Immature natural killer cell (primary cell): ENCODE results near the gene KLHL14. TPM values are rescaled to one million over a fixed set of nuclear protein-coding genes. Genes with fewer than 3 reads are reported as not detected.

Experiments used
- DNase-seq, 3 donors: peaks; one replicate each; pipeline ENCODE4 v3.0.0; 2022; ENCODE audit warnings: mixed read lengths in 1 of 3
- H3K27ac Mint-ChIP-seq, 6 donors: one replicate each; pipeline ENCODE4 v1.8.0; 2020; ENCODE audit warnings: mixed read lengths in 6 of 6, mild to moderate bottlenecking in 5 of 6, inconsistent platforms in 4 of 6, moderate library complexity in 3 of 6
- H3K27me3 Mint-ChIP-seq, 3 donors: one replicate each; pipeline ENCODE4 v1.8.0; 2020 to 2021; ENCODE audit warnings: low read depth in 3 of 3, mild to moderate bottlenecking in 3 of 3, mixed read lengths in 3 of 3, moderate library complexity in 3 of 3, inconsistent platforms in 1 of 3
- H3K36me3 Mint-ChIP-seq, 3 donors: one replicate each; pipeline ENCODE4 v1.8.0; 2020; ENCODE audit warnings: mixed read lengths in 3 of 3, inconsistent platforms in 2 of 3, mild to moderate bottlenecking in 2 of 3
- H3K4me1 Mint-ChIP-seq, 2 donors: one replicate each; pipeline ENCODE4 v1.8.0; 2020; ENCODE audit warnings: inconsistent platforms in 2 of 2, mild to moderate bottlenecking in 2 of 2, mixed read lengths in 2 of 2, moderate library complexity in 1 of 2
- H3K4me3 Mint-ChIP-seq, 5 donors: one replicate each; pipeline ENCODE4 v1.8.0; 2020; ENCODE audit warnings: mild to moderate bottlenecking in 5 of 5, mixed read lengths in 5 of 5, inconsistent platforms in 3 of 5, moderate library complexity in 3 of 5
- H3K9me3 Mint-ChIP-seq, 6 donors: one replicate each; pipeline ENCODE4 v1.8.0; 2020; ENCODE audit warnings: mild to moderate bottlenecking in 6 of 6, mixed read lengths in 6 of 6, inconsistent platforms in 4 of 6, moderate library complexity in 3 of 6
- polyA plus RNA-seq, 3 donors: library from polyadenylated mRNA; unstranded; fragments of 300-500 nt; fragmentation: Illumina TruSeq; gene quantifications; one replicate each; pipeline ENCODE4 v1.2.3, GENCODE V29; 2021

The KLHL14 gene
- polyA plus RNA-seq, 3 donors from 2014 or later, result 0.07 TPM; not detected in 2

GRCh38 chr18:32763293-32763692 is 9.5 kb downstream of the KLHL14 start:
- peaks cover 0 to 3% (median 0%) of the 10 kb centered on the region in 3 donors for H3K36me3 Mint-ChIP-seq
- DNase-seq, result no peak
- no peaks in the 10 kb centered on the region for H3K4me1 Mint-ChIP-seq
- peaks cover 0 to 7% (median 1%) of the 10 kb centered on the region in 6 donors for H3K9me3 Mint-ChIP-seq
- no peak overlapping the region for H3K27ac Mint-ChIP-seq
- H3K27me3 Mint-ChIP-seq, result peaks cover 0 to 2% (median 0%) of the 10 kb centered on the region in 3 donors
- no peak overlapping the region for H3K4me3 Mint-ChIP-seq

DNA sequence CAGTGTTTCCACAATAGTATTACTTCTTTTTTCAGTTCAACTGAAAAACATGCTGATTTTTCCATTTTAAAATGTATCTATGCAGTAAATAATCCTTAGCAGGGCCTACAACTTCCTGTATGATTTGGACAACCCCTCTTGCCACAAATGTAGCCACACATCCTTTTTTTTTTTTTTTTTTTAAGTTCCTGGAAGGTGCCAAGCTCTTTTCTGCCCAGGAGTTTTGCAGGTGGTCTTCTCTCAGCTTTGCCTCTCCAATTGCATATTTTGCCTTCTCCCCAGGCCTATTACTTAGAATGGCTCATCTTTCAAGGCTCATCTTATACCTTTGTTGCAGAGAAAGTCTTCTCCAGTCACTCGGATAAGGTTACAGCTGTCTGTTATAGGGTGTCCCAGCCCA is 11.6 kb downstream of the KLHL14 start:
- DNase-seq, result no peak
- no peak overlapping the region for H3K4me3 Mint-ChIP-seq
- H3K27me3 Mint-ChIP-seq, result peaks cover 0 to 2% (median 0%) of the 10 kb centered on the region in 3 donors
- peaks cover 0 to 3% (median 0%) of the 10 kb centered on the region in 3 donors for H3K36me3 Mint-ChIP-seq
- H3K9me3 Mint-ChIP-seq, result peaks cover 0 to 7% (median under 1%) of the 10 kb centered on the region in 6 donors
- no peak overlapping the region for H3K27ac Mint-ChIP-seq
- H3K4me1 Mint-ChIP-seq, result no peaks in the 10 kb centered on the region

DNA sequence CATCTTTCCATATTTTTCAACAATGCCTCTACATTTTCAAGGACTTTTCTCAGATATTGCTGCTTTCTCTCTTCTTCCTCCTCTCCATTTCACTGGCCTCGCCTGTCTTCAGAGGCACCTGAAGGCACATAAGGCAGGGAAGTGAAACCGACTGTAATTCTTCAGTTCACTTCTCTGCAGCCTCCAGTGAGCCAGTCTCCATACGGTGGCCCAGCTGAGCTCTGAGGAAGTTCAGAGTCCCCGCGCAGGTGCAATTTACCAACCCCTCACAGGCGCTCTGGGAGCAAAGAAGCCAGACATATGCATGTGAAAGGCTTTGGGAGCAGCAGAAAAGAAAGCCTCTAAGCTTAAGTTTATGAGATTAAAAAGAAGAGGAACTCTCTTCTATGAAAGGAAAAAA is 12.4 kb downstream of the KLHL14 start:
- peaks cover 0 to 4% (median 2%) of the 10 kb centered on the region in 3 donors for H3K27me3 Mint-ChIP-seq
- H3K9me3 Mint-ChIP-seq, result peaks cover 0 to 7% (median 1%) of the 10 kb centered on the region in 6 donors
- peaks cover 0 to 3% (median 0%) of the 10 kb centered on the region in 3 donors for H3K36me3 Mint-ChIP-seq
- no peaks in the 10 kb centered on the region for H3K4me1 Mint-ChIP-seq
- no peak overlapping the region for H3K4me3 Mint-ChIP-seq
- DNase-seq, result no peak
- H3K27ac Mint-ChIP-seq, result no peak overlapping the region

GRCh38 chr18:32759611-32760167 is 13.1 kb downstream of the KLHL14 start:
- H3K27me3 Mint-ChIP-seq, result peaks cover 0 to 4% (median 2%) of the 10 kb centered on the region in 3 donors
- no peaks in the 10 kb centered on the region for H3K4me1 Mint-ChIP-seq
- no peak overlapping the region for H3K4me3 Mint-ChIP-seq
- no peak overlapping the region for H3K27ac Mint-ChIP-seq
- H3K9me3 Mint-ChIP-seq, result peaks cover 0 to 7% (median 1%) of the 10 kb centered on the region in 6 donors
- peaks cover 0 to 3% (median 0%) of the 10 kb centered on the region in 3 donors for H3K36me3 Mint-ChIP-seq
- DNase-seq, result no peak

DNA sequence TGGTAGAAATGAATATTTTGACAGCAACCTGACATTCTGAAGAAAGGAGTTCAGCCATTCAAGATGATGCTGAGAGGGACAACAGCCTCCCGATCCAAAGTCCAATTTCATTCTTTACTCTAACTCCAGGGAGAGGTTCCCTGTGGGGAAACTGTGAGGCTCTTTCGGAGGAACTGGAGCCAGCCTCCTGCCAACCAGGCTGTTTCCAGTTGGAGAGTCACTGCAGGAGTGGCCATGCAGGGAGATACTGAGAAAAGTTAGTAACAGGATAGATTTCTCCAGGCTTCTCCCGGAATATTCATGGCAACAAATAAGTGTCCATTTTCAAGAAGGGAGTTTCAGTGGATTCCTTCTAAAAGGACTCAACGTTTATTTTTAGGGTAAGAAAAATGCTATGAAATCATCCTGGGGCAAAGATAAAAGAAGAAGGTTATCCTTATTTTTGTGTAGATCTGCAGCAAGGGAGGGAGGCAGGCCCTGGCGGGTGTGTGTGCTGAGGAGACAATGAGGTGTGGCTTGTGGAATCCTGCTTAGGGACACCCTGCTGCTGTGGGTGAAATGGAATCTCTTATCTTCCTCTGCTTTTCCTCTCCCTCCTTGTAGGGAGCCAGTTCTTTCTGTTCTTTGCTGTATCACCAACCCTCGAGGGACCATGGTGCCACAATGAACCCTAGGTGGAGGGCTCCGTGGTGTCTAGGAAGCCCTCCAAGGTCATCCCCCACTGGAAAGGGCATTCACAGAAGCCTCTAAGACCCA is 18.1 kb downstream of the KLHL14 start:
- H3K9me3 Mint-ChIP-seq, result peaks cover 0 to 4% (median under 1%) of the 10 kb centered on the region in 6 donors
- H3K36me3 Mint-ChIP-seq, result no peaks in the 10 kb centered on the region
- no peaks in the 10 kb centered on the region for H3K4me1 Mint-ChIP-seq
- peaks cover 2 to 7% (median 4%) of the 10 kb centered on the region in 3 donors for H3K27me3 Mint-ChIP-seq
- no peak overlapping the region for H3K4me3 Mint-ChIP-seq
- DNase-seq, result no peak
- H3K27ac Mint-ChIP-seq, result no peak overlapping the region

- no peak for DNase-seq
- H3K27me3 Mint-ChIP-seq, result peaks cover 2 to 7% (median 4%) of the 10 kb centered on the region in 3 donors
- H3K4me1 Mint-ChIP-seq, result no peaks in the 10 kb centered on the region
- H3K4me3 Mint-ChIP-seq, result no peak overlapping the region
- no peak overlapping the region for H3K27ac Mint-ChIP-seq
- no peaks in the 10 kb centered on the region for H3K36me3 Mint-ChIP-seq
- peaks cover 0 to 4% (median 2%) of the 10 kb centered on the region in 6 donors for H3K9me3 Mint-ChIP-seq
Measured at GRCh38 chr18:32753656-32754260, 19.1 kb downstream of the KLHL14 start.

- H3K4me3 Mint-ChIP-seq, result no peak overlapping the region
- peaks cover 0 to 3% (median under 1%) of the 10 kb centered on the region in 6 donors for H3K9me3 Mint-ChIP-seq
- H3K27ac Mint-ChIP-seq, result no peak overlapping the region
- no peak for DNase-seq
- no peaks in the 10 kb centered on the region for H3K36me3 Mint-ChIP-seq
- no peaks in the 10 kb centered on the region for H3K4me1 Mint-ChIP-seq
- H3K27me3 Mint-ChIP-seq, result peaks cover 0 to 7% (median 0%) of the 10 kb centered on the region in 3 donors
Measured at GRCh38 chr18:32750328-32750727, 22.5 kb downstream of the KLHL14 start.

- no peak overlapping the region for H3K27ac Mint-ChIP-seq
- H3K9me3 Mint-ChIP-seq, result peaks cover 0 to 3% (median under 1%) of the 10 kb centered on the region in 6 donors
- no peaks in the 10 kb centered on the region for H3K36me3 Mint-ChIP-seq
- DNase-seq, result no peak
- peaks cover 0 to 7% (median 0%) of the 10 kb centered on the region in 3 donors for H3K27me3 Mint-ChIP-seq
- no peaks in the 10 kb centered on the region for H3K4me1 Mint-ChIP-seq
- no peak overlapping the region for H3K4me3 Mint-ChIP-seq
Measured at GRCh38 chr18:32749809-32750208, 23.0 kb downstream of the KLHL14 start.

DNA sequence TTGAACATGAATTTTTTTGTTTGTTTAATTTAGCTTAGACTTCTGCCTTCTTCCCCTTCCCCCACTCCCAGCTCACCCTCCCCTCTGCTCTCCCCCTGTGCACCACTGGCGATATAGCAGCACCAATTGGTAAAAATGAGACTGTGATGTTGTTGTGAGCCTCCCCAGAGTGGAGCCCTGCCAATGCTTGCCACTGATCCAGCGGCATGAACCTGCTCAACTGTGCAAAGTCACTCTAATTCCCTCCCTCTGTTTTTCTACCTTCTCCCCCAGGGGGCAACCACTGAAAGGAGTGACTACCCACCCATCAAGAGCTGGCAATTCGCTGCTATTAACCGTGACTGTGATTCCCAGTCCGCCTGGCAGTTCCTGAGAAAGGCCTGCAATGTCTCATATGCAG is 30.2 kb downstream of the KLHL14 start:
- no peak for DNase-seq
- Mint-ChIP-seq H3K9me3 (peaks cover 0 to 5% (median under 1%) of the 10 kb centered on the region in 6 donors), H3K36me3 (no peaks in the 10 kb centered on the region), H3K27me3 (peaks cover 0 to 2% (median 0%) of the 10 kb centered on the region in 3 donors), H3K27ac (no peak overlapping the region), H3K4me3 (no peak overlapping the region), H3K4me1 (no peaks in the 10 kb centered on the region)

DNA sequence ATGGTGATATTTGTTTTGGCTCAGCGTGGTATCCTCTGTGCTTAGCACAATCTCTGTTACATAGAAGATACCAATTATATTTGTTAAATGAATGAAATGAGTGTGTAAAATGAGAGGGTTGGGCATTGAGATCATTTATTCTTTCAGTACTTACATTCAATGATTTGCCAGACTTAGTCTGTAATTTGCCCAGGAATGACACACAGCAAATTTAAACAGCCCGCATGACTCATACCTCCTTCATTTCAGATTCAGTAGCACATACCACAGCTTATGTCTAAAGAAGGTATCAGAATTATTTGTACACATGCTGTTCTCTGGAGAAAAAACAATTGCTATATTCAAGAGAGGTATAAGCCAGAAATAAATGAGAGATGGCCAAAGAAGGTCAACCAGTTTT is 37.0 kb downstream of the KLHL14 start:
- no peak overlapping the region for H3K4me3 Mint-ChIP-seq
- H3K27ac Mint-ChIP-seq, result no peak overlapping the region
- peaks cover 0 to 12% (median 2%) of the 10 kb centered on the region in 6 donors for H3K9me3 Mint-ChIP-seq
- no peaks in the 10 kb centered on the region for H3K36me3 Mint-ChIP-seq
- no peaks in the 10 kb centered on the region for H3K27me3 Mint-ChIP-seq
- H3K4me1 Mint-ChIP-seq, result peaks cover 3 to 5% of the 10 kb centered on the region in 2 donors
- DNase-seq, result no peak

DNA sequence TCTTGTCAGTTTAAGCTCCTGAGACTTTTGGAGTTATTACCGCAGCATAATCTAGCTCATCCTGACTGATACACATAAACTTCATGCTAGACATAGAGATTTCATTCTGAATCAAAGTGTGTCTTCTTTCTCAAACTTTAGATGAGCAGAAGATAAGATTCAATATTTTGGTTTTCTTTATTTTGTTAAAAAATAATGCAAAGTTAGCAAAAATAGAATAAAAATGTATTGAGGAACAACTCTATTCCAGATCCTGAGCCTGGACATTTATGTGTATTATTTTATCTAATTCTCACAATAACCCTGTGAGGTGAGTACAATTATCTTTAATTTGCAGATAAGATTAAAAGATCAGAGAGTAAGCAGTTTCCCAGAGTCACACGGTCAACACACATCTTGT is 38.4 kb downstream of the KLHL14 start:
- no peak for DNase-seq
- no peak overlapping the region for H3K4me3 Mint-ChIP-seq
- H3K27ac Mint-ChIP-seq, result no peak overlapping the region
- H3K9me3 Mint-ChIP-seq, result peaks cover 0 to 12% (median 2%) of the 10 kb centered on the region in 6 donors
- peaks cover 6 to 12% of the 10 kb centered on the region in 2 donors for H3K4me1 Mint-ChIP-seq
- H3K36me3 Mint-ChIP-seq, result no peaks in the 10 kb centered on the region
- no peaks in the 10 kb centered on the region for H3K27me3 Mint-ChIP-seq

- H3K4me3 Mint-ChIP-seq, result no peak overlapping the region
- peaks cover 6 to 12% of the 10 kb centered on the region in 2 donors for H3K4me1 Mint-ChIP-seq
- H3K36me3 Mint-ChIP-seq, result no peaks in the 10 kb centered on the region
- H3K9me3 Mint-ChIP-seq, result peaks cover 0 to 12% (median 2%) of the 10 kb centered on the region in 6 donors
- no peak for DNase-seq
- no peak overlapping the region for H3K27ac Mint-ChIP-seq
- no peaks in the 10 kb centered on the region for H3K27me3 Mint-ChIP-seq
Measured at GRCh38 chr18:32732165-32732564, 40.7 kb downstream of the KLHL14 start.

DNA sequence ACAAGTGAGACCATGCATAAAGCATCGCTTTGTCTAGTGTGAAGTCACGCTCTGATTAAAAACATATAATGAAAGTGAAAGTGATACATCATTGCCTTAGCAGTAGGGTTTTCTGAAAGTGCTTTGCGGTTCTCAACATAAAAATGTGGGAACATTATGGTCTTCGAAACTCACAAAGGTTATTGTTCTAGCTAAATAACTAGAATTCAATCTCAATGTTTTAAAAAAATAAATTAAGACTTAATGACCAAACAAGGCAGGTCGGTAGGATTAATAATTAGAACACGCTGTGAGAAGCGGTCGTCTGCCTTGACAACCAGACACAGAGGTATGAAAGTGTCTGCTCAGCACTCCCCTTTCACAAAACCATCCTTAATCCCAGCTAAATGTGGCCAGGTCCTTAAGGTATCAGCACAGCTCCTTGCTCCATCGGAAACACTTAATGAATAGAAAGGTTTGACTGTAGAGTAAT is 42.2 kb downstream of the KLHL14 start:
- H3K27me3 Mint-ChIP-seq, result no peaks in the 10 kb centered on the region
- peak overlapping the region; percentile 27 to 58 (median 42) for H3K4me3 Mint-ChIP-seq
- DNase-seq, result peak in 1 of 3 donors; percentile 0
- H3K9me3 Mint-ChIP-seq, result peaks cover 0 to 12% (median 2%) of the 10 kb centered on the region in 6 donors
- peaks cover 6 to 12% of the 10 kb centered on the region in 2 donors for H3K4me1 Mint-ChIP-seq
- H3K36me3 Mint-ChIP-seq, result no peaks in the 10 kb centered on the region
- peak overlapping the region in 1 of 6 donors; percentile 67 for H3K27ac Mint-ChIP-seq

DNA sequence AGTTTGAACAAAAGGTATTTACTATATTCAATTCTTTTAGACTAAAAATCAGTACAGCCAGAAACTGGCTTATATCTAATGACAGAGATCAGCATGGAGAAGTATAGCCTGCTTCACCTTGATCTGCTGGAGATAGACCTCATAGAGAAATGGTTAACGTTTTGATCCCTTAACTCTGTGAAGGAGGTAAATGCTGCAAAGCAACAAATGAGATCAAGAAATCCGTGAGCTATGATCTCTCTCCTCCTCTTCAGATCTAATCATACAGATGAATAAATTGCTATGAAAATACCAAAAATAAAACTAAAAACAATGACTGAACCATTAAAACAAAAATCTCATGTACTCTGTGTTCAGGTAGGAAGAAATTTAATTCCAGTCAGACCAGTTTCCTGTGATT is 42.8 kb downstream of the KLHL14 start:
- Mint-ChIP-seq H3K36me3 (no peaks in the 10 kb centered on the region), H3K4me1 (peaks cover 6 to 12% of the 10 kb centered on the region in 2 donors), H3K27ac (no peak overlapping the region), H3K27me3 (no peaks in the 10 kb centered on the region), H3K4me3 (peak overlapping the region in 3 of 5 donors; percentile 39 to 58 (median 42)), H3K9me3 (peaks cover 0 to 11% (median 2%) of the 10 kb centered on the region in 6 donors)
- no peak for DNase-seq
